SU-DHL-6 (cell line): ENCODE results near the gene CCDC142.
A peak's percentile ranks its signal among the peaks of the same experiment; 100 is the strongest.

Experiments
- EZH2phosphoT487 ChIP-seq: fragments of 200-600 bp; sonication (generic), shearing (Covaris generic); conservative IDR thresholded peaks from 2 replicates; pipeline ENCODE4 v1.6.1; 2018; ENCODE audit warnings: mild to moderate bottlenecking, antibody characterized with exemption, low read length, moderate library complexity, mixed read lengths
- TF ChIP-seq, protein P1 (sequence below): fragments of 200-600 bp; sonication (generic); IDR thresholded peaks from one replicate; pipeline ENCODE4 v1.5.1; 2017; ENCODE audit warnings: antibody characterized with exemption, mild to moderate bottlenecking, low read length, moderate library complexity; ENCODE audit not compliant: insufficient read depth, poor library complexity, severe bottlenecking

- TF ChIP-seq, protein P1, sequence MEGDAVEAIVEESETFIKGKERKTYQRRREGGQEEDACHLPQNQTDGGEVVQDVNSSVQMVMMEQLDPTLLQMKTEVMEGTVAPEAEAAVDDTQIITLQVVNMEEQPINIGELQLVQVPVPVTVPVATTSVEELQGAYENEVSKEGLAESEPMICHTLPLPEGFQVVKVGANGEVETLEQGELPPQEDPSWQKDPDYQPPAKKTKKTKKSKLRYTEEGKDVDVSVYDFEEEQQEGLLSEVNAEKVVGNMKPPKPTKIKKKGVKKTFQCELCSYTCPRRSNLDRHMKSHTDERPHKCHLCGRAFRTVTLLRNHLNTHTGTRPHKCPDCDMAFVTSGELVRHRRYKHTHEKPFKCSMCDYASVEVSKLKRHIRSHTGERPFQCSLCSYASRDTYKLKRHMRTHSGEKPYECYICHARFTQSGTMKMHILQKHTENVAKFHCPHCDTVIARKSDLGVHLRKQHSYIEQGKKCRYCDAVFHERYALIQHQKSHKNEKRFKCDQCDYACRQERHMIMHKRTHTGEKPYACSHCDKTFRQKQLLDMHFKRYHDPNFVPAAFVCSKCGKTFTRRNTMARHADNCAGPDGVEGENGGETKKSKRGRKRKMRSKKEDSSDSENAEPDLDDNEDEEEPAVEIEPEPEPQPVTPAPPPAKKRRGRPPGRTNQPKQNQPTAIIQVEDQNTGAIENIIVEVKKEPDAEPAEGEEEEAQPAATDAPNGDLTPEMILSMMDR = peak; percentile 68
- TF ChIP-seq EZH2phosphoT487 = no peak
Measured at GRCh38 chr2:74507145-74507925, 24.5 kb upstream of the CCDC142 start, which contains the start of gene PCGF1.
